Choroid plexus epithelial cell (primary cell): ENCODE measurements around the gene ZNF526.
A peak's percentile ranks its signal among the peaks of the same experiment; 100 is the strongest.

Experiments
- DNase-seq: peaks from one replicate; pipeline ENCODE4 v3.0.0-alpha.2; 2010; ENCODE audit warnings: low read depth
- H3K4me3 ChIP-seq: 2 replicates; pipeline ENCODE4 v1.5.1; 2011; ENCODE audit warnings: low read depth, mild to moderate bottlenecking, control low read depth, low read length, moderate library complexity
- TF ChIP-seq, protein P1 (sequence below): conservative IDR thresholded peaks from 2 replicates; pipeline ENCODE4 v1.5.1; 2011; ENCODE audit warnings: low read depth, mild to moderate bottlenecking, control low read depth, inconsistent platforms, low read length, moderate library complexity

ZNF526 gene

DNA sequence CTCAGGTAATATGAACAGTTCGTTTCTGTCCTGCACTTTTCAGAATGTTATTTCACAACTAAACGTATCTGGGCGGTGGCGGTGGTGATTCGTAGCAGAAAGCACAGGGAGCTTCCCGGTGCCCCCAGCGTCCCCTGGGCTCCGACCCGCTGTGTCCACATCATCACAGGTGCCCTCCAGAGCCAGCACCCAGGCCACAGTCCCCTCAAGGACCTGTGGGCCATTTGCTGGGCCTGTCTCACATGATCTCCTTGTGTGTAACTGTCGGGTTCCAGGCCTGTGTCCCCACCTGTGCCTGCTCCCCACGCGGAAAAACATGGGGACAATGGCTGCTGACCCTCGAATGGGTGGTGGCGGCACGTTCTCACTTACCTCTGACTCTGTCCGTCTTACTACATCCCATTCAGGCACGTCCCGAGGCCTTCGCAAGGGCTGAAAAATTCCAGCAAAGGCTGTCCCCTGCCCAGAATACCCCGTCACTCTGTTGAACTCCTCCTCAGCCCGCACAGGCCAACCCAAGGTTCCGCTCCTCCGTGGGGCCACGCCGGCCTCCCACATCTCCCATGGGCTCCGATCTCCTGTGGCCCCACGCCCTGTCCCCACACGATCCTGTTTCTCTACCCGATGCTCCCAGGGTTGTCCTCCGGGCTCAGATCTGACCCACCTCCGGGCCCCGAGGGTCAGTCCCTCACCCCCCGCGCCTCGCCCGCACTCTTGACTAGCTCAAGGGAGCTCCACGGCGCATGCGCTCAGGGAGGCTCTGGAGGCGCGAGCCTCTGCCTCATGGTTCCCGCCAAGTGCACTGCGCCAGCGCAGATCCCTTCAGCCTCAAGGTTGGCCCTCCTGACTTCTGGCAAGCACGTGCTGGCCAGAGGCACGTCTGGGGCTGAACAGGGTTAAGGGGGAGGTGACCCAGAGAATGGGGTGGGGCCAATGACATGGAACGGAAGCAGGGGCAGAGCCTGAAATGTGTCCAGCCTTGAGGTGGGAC lies 23.8 kb upstream of the ZNF526 start:
- DNase-seq, result no peak
- TF ChIP-seq, protein P1, sequence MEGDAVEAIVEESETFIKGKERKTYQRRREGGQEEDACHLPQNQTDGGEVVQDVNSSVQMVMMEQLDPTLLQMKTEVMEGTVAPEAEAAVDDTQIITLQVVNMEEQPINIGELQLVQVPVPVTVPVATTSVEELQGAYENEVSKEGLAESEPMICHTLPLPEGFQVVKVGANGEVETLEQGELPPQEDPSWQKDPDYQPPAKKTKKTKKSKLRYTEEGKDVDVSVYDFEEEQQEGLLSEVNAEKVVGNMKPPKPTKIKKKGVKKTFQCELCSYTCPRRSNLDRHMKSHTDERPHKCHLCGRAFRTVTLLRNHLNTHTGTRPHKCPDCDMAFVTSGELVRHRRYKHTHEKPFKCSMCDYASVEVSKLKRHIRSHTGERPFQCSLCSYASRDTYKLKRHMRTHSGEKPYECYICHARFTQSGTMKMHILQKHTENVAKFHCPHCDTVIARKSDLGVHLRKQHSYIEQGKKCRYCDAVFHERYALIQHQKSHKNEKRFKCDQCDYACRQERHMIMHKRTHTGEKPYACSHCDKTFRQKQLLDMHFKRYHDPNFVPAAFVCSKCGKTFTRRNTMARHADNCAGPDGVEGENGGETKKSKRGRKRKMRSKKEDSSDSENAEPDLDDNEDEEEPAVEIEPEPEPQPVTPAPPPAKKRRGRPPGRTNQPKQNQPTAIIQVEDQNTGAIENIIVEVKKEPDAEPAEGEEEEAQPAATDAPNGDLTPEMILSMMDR, result no peak
- no peak overlapping the region for H3K4me3 ChIP-seq

GRCh38 chr19:42197375-42197817 lies 22.7 kb upstream of the ZNF526 start:
- no peak overlapping the region for H3K4me3 ChIP-seq
- DNase-seq, result peak; percentile 33
- TF ChIP-seq, protein P1, result no peak

- DNase-seq, result no peak
- TF ChIP-seq, protein P1, result no peak
- H3K4me3 ChIP-seq, result no peak overlapping the region
These were observed 21.3 kb upstream of the ZNF526 start for GRCh38 chr19:42198676-42199439.

GRCh38 chr19:42199440-42200115 lies 20.5 kb upstream of the ZNF526 start:
- TF ChIP-seq, protein P1, result no peak
- H3K4me3 ChIP-seq, result no peak overlapping the region
- no peak for DNase-seq

DNA sequence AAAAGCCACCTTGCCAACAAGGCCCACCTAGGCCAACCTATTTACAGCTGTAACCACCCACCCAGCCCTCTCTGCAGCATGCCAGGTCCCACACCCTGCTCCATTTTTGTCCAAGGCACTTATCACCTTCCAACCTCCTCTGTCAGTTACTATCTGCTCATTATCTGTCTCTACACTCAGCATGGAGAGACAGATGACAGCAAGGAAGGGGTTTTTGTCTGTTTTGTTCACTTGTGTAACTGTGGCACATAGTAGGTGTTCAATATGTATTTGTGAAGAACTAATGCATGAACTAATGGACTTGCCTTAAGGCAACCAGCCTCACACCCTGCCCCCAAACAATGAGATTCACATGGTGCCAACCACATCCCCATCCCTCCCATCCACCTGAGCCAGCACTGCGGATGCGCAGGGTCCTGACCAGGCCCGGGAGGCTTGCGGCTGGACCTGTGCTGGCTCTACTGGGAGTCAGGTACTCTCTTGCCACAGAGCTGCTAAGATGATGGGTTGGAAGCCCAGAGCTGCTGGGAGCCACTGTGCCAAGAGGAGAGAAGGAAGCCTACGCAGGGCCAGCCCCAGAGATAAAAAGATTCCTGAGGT lies 19.9 kb upstream of the ZNF526 start:
- DNase-seq, result no peak
- TF ChIP-seq, protein P1, result no peak
- H3K4me3 ChIP-seq, result no peak overlapping the region

- DNase-seq, result no peak
- TF ChIP-seq, protein P1, result no peak
- no peak overlapping the region for H3K4me3 ChIP-seq
These were observed 18.4 kb upstream of the ZNF526 start for GRCh38 chr19:42201489-42202289.
